Ureter (tissue), 1 donor: Measurements from ENCODE around the gene RS1. TPM values are rescaled to one million over a fixed set of nuclear protein-coding genes. Genes with fewer than 3 reads are reported as not detected.

Experiments used
- DNase-seq: peaks from one replicate; pipeline ENCODE4 v3.0.0-alpha.2; 2020; ENCODE audit warnings: low spot score
- total RNA-seq: library from RNA; stranded (reverse); gene quantifications from one replicate; pipeline ENCODE4 v1.2.4, GENCODE V29; 2023
- donor health status: DM: yes; HTN: yes; CAD: no.

Gene RS1
- total RNA-seq, result not detected

DNA sequence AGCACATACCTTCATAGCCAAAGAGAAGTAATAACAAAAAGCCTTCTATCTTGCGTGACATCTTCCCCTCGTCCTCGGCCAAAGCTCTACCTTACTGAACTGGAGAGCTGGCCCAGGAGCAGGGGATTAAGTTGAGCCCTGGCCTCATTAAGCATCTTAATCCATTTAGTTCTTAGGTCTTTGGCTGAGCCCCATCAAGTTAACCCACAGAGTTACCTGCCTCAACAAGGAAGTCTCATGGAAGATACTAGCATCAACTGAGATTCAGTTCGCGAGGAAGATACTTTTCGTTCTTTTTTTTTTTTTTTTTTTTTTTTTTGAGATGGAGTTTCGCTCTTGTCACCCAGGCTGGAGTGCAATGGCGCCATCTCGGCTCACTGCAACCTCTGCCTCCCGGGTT, at the start of gene RS1:
TSS of gene RS1 (minus strand) at position 101 of the 400 bp plus-strand sequence. CDS start at position 61, 40 bp downstream.
- no peak for DNase-seq

DNA sequence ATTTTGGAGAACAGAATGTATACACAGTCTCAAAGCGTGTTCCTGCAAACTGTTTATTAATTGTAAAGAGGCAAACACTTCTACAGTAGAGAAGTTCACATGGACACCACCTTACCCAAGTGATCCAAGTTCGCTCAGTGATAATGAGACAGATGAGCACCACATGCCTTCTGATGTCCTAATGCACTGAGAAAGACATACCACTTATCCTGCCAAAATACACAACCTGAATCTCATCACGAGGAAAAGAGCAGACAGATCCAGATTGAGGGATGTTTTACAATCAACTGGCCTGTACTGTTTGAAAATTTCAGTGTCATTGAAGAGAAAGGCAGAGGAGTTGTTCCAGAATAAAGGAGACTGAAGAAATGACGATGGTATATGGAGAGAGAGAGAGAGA, 47.9 kb upstream of the RS1 start:
- DNase-seq, result no peak

DNA sequence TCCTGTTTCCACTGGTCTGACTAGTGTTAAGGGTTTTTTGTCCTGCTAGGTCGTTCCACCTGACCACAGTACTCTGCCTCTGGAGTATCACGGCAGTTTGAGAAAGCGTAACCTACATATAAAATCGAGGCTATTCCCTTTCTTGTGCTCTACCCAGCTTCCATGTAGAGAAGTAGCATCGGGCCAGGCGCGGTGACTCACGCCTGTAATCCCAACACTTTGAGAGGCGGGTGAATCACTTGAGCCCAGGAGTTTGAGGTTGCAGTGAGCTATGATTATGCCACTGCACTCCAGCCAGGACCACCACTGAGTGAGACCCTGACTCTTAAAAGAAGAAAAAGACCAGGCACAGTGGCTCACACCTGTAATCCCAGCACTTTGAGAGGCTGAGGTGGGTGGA, 43.0 kb upstream of the RS1 start:
- no peak for DNase-seq

DNA sequence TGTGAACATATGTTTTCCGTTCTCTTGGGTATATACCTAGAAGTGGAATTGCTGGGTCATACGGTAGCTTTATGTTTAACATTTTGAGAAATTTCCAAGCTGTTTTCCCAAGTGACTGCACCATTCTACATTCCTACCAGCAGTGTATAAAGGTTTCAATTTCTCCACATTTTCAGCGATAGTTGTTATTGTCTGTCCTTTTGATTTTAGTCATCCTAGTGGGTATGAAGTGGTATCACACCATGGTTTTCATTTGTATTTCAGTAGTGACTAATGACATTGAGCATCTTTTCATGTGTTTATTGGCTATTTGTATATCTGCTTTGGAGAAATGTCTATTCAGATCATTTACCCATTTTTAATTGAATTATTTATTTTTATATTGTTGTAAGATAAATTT, 37.9 kb upstream of the RS1 start:
- DNase-seq, result no peak

DNA sequence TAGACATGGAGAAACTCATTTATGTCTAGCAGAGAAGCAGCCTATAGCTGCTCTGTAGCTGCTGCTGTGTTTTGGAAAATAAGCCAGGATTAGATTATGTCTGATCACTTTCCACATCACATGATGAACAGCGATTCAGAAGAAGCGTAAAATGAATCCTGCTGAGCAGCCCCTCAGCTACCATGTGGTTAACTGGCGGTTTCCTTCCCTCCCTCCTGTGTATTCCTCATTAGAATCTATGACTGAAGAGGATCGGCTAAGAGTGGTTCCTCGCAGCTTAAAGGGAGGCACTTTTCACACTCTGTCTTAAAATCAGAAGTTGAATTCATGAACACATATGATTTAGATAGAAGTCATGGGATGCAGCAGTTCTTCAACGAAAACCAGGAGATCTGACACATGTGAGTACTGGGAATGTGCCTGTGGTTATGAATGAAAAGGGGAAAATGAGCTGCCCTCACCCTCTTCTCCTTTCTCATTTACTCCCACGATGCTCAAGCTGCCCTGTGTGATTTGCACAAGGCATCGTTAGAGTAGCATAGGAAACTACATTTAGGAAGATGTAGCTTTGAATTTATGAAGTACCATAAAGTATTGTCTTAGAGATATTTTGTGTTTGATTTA, 35.6 kb upstream of the RS1 start, which contains the start of gene PPEF1:
TSS of gene PPEF1 (plus strand) at position 220 of the 624 bp plus-strand sequence. CDS start at position 356, 136 bp downstream.
- DNase-seq, result no peak

DNA sequence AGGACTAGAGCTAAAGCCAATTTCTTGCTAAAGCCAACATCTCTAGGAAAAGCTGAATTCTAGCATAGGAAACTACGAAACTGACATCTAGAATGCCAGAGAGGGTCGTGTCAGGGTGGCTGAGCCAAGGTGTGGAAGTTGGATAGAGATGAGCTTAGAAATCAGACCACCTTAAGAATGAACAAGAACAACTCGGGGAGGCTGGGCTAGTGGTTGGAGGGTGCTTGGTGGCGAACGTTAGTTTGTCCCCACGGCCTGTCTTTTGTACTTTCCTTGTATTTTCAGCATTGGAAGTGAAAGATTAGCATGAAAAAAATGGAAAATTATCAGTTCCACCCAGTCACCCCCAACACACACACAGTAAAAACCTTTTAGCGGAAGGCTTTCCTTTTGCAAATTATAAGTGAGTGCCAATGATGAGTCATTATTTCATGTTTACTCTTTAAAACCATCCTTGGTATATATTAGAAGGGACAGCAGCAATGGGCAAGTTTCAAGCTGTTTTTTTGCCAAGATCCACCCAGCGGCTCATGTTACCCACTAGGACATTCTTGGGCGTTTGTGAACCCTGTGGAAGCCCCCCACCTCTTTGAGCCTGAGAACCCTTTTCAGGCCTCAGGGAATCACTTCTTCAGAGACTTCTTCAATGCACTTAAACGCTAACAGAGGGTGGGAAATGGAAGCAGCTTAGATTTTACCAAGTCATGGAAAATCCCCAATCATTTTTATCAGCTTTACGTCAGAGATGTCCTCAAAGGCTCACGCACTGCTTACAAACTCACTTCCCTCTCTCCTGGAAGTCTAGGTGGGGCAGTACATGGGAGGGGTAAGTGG, 30.7 kb upstream of the RS1 start:
- no peak for DNase-seq

DNA sequence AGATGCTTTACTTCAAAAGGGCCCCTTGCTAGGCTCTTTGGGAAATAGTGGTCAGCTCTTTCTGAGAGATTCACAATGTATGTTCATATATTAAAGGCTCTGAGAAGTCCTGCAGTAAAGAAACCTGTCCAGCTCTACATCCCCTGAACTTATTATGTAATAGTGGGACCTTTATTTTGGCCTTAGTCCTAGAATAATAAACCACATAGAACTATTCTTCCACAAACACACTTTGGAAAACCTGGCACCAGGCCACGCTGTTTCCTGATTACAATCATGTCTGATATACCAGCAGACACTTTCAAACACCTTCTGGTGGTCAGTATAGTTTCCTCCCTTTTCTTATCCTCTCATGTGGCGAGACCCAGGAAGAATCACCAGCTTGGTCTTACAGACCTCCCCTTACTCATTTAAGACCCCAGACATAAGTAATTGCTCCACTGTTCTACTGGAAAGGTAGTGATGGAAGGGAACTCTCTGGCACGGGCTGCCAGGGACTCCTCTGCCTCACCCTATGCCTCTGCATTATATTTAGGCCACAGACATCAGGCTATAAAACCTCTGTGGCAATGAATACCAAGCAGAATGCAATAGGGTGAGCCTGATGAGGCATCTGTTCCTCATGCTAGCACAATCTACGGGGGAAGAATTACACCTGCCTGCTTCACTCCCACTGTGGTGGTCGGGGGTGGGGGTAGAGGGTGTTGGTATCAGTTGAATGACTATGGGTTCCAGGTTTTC, 29.9 kb upstream of the RS1 start:
- no peak for DNase-seq

DNA sequence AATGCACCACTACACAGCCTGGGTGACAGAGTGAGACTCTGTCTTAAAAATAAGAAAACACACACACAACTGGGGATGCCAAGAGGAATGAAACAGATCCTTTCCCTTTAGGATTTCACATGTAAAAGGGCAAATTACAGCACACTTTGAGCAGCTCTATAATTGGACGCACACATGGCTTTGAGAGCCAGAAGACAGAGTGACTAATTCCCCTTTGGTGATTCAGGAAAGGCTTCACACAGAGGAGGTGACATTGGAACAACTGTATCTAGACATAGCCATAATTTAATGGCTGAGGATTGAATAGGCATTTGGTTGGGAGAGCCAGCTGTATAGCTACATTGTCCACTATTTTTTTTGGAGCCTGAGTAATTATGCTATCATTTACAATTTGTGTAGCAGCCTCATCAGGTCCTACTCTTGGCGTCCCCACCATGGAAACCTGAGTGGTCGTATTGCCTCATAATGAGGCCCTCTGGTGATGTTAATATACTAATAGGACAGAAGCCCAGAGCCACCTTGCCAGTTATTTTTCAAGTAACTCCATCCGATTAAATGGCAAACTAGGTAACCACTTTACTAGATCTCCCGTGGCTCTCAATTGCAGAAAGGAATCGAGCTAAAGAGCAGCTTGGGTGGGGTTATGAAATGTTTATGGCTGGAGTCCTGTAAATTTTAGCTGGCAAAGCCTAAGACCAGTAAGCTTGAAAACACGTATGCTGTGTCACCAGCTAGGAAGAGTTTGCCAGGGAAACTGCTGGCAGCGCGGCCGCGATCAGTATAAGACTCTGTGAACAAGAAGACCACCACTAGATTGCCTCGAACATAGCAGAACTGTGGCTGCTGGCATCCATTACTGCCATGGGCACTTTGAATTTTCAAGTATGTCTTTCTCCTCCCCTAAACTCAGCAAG, 27.1 kb upstream of the RS1 start:
- no peak for DNase-seq

DNA sequence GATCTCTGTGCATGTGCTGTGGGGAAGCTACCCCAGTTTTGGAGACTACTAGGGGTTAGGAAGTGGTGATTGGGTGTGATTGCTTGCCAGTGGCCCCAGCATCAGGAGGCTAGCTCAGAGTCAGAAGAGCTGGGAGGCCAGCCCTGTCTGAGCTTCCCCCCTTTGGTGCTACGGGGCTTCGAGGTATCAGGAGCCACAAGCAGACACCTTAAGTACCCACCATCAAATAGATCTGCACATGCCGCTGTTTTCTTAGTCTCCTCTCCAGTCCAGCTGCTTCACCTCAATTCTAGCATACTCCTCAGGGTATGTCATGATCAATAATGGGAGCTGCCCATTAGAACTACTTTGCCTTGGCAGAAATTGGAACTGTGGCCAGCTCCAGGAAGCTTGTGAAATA, 24.7 kb upstream of the RS1 start:
- DNase-seq, result no peak

DNA sequence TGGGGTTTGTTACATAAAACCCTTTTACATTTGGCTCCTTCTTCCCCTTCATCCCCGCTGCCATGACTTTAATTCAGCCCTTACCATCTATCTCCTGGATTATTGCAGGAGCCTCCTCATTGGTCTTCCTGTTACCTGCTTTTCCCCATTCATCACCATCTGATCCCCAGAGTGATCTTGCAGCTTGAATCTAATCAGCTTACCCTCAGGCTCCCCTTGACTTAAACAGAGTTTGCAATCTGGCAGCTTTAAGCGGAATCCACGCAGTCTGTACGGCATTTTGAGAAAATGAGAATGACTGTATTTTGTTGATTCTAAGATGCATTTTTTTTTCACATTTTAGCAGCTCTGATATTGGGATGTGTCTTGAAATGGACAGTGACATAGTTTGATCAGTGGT, 20.6 kb upstream of the RS1 start:
- no peak for DNase-seq

DNA sequence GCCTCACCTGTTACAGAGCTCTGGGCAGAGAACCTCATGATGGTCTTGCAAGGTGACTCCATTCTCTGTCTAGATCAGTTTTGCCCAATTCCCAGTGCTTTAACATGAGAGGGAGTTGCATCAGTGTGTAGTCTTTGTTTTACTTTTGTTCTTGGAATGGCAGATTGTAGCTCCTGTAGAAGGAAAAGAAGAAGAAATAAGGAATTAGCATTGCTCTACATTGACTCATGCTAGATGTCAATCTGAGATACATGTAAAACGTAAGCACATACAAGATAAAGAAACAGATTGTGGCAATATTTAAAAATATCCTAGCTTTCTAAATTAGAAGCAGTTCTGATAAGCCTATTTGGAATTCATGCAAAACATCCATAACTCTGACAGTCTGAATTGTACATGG, 19.5 kb upstream of the RS1 start:
- DNase-seq, result no peak

DNA sequence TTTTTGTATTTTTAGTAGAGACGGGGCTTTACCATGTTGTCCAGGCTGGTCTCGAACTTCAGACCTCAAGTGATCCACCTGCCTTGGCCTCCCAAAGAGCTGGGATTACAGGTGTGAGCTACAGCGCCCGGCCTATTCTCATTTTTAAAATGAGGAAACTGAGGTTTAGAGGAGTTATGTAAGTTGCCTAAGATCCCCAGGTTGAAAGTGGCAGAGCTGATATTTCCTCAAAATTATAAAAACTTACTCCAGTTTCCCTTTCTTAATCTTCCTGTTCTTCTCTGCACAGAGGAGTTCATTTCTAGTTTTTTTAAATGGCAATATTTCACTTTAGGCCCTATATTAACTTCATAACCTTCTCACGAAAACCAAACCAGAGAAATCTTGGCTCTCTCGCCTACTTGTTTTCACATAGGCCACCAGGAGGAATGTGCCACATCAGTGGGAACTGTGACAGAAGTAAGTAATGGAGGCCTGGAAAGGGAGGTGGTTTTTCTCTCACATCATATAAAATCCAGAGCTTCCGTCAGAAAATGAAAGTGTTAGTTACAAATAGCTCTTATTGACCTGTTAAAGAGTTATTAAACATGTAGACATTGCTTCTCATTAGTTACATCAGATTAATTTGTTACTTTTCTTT, 16.1 kb upstream of the RS1 start:
- DNase-seq, result no peak

DNA sequence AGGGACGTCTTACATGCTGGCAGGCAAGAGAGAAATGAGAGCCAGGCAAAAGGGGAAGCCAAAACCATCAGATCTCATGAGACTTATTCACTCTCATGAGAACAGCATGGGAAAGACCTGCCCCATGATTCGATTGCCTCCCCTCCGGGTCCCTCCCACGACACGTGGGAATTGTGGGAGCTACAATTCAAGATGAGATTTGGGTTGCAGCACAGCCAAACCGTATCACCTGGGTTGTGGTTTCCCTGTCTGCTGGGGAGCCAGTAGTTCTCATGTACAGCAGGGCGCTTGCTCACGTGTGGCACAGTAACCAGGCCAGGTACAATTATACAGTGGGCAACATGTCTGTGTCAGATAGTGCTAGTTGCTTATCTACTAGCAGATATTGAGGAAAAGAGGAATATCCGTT, 11.1 kb upstream of the RS1 start:
- DNase-seq, result no peak

DNA sequence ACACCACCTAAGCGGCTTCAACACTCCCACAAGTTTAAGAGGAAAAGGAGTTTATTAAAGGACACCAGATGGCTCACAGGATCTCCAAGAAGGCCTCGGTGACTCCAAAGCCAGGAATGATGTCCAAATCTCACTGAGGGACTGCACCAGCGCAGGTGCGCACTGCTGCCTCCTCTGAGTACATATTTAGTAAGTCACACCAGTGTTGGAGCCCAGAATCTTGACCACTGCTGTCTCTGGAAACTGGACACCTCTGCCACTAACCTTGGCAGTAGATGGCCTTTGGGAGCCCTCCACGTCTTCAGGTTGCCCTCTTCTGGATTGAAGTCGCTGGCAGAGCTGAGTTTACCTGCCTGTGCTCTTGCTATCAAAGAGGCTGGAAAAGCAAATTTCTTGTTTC, 10.1 kb upstream of the RS1 start:
- no peak for DNase-seq

DNA sequence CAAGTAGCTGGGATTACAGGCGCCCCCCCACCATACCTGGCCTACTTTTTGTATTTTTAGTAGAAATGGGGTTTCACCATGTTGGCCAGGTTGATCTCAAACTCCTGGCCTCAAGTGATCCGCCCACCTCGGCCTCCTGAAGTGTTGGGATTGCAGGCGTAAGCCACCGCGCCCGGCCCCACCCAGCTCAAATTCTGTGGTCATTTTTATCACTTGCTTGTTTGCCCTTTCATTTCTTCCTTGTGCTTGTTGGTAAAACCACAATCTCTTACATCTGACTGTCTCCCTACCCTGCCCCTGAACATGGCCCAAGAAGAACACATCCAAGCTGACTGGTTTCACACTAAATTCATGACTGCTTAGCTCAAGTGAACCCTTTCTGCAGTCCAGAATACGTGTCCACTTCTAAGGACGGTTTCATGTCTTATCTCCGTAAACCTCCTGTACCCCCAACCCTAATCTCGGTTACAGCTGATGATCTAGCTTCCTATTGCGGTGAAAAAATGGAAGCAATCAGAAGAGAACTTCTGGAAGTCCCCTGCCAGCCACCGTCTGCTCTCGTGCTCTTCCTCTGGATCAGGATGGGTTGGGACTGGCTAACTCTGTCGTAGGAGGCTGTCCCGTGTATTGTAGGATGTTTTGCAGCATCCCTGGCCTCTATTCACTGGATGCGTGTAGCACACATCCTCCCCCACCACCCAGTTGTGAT, 5.4 kb upstream of the RS1 start:
- no peak for DNase-seq

DNA sequence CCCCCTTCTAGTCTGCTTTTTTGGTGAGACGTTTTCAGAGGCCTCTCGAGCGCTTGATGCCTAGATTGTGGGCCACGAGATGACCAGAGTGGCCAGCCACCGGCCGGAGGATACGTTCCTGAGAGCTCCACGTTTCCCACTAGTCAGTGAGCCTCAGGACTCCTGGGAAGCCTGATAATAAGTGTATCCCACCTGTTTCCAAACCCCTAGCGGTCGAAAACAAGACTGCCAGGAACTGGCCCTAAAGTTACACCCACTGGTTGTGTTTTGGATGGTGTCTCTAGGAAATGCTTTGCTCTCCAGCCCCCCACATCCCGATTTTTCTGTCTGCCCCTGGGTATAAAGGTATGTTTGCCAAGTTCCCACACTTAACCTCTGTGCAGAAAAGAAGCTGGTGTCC, 4.6 kb upstream of the RS1 start:
- DNase-seq, result no peak

DNA sequence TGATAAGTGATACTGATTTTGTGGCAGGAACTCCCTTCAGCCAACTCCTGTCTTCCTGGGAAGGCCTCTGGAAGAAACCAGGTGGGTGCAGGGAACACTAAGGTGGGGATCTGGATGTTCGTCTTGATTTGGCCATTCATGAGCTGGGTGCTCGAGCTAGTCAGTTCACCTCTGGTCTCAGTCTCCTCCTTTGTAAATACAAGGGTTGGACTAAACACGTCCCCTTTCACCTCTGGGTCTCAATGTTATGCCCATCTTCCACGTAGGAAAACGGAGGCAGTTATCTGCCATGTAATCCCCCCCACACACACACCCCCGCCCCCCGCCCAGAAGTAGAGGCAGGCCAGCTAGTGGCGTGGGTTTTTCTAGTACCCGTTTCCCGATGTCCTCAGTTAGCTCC, 4.1 kb upstream of the RS1 start:
- no peak for DNase-seq

DNA sequence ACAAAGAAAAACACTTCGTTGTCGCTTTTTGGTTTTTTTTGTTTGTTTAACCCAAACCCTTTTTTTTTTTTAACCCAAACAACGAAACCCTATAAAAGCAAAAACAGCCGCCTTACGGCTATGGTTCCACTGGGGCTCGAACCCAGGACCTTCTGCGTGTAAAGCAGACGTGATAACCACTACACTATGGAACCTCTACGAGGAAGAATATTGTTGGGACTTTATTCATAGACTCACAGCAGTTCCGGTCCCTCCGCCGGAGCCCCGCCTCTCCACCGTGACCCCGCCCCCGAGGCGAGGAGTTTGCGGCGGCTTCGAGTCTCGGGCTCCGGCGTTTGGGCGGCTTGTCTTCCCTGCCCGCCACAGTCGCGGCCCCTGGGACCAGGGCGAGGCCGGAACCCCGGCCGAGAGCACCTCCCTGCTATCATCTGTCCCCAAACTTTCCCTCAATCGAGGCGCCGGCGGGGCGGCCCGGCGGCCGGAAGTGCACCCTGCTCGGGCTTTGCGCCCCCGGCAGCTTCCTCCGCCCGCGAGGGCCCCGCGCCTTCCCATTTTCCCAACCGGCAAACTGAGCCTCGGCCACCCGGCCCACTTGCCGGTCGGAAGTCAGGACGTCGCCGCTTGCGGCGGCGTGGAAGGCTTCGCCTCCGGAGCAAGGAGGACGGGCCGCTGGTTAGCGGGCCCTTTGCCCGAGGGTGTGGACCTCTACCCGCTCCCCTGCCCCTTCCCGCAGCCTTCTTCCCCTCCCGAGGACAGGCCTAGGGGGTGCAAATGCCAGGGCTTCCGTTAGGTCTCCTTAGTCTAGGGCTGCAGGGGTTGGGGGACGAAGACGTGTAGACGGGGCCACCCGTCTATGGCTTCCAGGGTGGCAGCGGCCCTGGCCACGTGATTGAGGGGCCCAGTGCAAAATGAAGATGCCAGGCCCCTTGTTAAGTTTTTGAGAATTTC, 3.2 kb upstream of the RS1 start:
- DNase-seq, result peak; percentile 76

DNA sequence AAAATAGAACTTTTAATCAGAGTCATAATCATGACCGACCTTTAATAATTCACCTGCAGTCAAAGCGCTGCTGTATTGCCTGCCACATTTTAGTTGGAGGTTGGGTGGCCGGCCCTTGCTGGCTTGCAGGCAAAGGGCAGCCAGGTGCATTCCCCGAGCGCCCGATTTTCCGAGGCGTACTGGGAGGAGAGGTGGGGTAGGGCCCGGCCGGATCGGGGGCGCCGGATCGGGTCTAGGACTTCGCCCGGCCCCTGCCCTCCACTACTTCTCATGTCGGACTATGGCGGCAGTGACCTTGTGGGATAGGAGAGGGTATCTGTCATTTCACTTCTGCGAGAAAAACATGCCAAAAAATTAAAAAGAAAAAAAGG, 2.5 kb upstream of the RS1 start:
- no peak for DNase-seq
